Liver (tissue), 3 donors: ENCODE measurements around the gene CXXC5.

ENCODE experiments used
- ATF3 ChIP-seq: IDR thresholded peaks from 2 replicates; pipeline ENCODE4 v1.6.1; 2016; ENCODE audit warnings: antibody characterized with exemption
- EGR1 ChIP-seq, 2 donors: IDR thresholded peaks; 2 replicates each; pipeline ENCODE4 v1.6.1; 2016 to 2018; ENCODE audit warnings: antibody characterized with exemption in 2 of 2, low read depth in 2 of 2
- FOXA1 ChIP-seq: IDR thresholded peaks from 2 replicates; pipeline ENCODE4 v1.6.1; 2016; ENCODE audit warnings: antibody characterized with exemption
- JUND ChIP-seq, 2 donors: IDR thresholded peaks; 2 replicates each; pipeline ENCODE4 v1.6.1; 2016; ENCODE audit warnings: antibody characterized with exemption in 2 of 2
- RXRA ChIP-seq, 2 donors: IDR thresholded peaks; 2 replicates each; pipeline ENCODE4 v1.6.1; 2017 to 2018; ENCODE audit warnings: antibody characterized with exemption in 2 of 2, mild to moderate bottlenecking in 1 of 2
- SP1 ChIP-seq: IDR thresholded peaks from 2 replicates; pipeline ENCODE4 v1.6.1; 2018; ENCODE audit warnings: antibody characterized with exemption, mild to moderate bottlenecking
- TAF1 ChIP-seq: conservative IDR thresholded peaks from 2 replicates; pipeline ENCODE4 v1.6.1; 2016; ENCODE audit warnings: antibody characterized with exemption, mild to moderate bottlenecking
- YY1 ChIP-seq: IDR thresholded peaks from 2 replicates; pipeline ENCODE4 v1.6.1; 2016; ENCODE audit warnings: antibody characterized with exemption, mild to moderate bottlenecking
- TF ChIP-seq, protein P1 (sequence below): fragments of 150-350 bp; IDR thresholded peaks from 2 replicates; pipeline ENCODE4 v1.5.1; 2017; ENCODE audit warnings: improper control_type of control experiment, low read depth, low read length; ENCODE audit not compliant: missing input control
- TF ChIP-seq, protein P2 (sequence below): IDR thresholded peaks from 2 replicates; pipeline ENCODE4 v1.6.1; 2016; ENCODE audit warnings: antibody characterized with exemption, mild to moderate bottlenecking
- donor health status: healthy.
- donor health status: healthy.

DNA sequence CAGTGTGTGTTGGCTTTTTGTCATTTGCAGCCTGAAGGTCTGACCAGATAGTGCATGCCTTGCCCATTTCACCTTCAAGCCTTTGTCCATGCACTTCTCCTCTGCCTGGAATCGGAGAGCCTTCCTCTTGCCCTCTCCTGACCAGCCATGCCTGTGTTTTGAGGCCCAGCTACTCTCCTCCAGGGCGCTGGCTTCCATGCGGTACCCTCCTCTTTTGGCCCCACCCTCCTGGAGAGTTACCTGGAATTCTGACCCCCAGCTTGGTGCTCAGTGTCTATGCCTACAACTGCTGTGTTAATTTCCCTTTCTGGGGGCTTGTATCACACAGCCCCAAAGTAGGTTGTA lies 52.5 kb downstream of the CXXC5 start:
- no peak for TF ChIP-seq TAF1
- TF ChIP-seq, protein P1, sequence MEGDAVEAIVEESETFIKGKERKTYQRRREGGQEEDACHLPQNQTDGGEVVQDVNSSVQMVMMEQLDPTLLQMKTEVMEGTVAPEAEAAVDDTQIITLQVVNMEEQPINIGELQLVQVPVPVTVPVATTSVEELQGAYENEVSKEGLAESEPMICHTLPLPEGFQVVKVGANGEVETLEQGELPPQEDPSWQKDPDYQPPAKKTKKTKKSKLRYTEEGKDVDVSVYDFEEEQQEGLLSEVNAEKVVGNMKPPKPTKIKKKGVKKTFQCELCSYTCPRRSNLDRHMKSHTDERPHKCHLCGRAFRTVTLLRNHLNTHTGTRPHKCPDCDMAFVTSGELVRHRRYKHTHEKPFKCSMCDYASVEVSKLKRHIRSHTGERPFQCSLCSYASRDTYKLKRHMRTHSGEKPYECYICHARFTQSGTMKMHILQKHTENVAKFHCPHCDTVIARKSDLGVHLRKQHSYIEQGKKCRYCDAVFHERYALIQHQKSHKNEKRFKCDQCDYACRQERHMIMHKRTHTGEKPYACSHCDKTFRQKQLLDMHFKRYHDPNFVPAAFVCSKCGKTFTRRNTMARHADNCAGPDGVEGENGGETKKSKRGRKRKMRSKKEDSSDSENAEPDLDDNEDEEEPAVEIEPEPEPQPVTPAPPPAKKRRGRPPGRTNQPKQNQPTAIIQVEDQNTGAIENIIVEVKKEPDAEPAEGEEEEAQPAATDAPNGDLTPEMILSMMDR = no peak
- no peak for TF ChIP-seq JUND (IDR thresholded peaks at IDR 0.05)
- no peak for TF ChIP-seq SP1
- no peak for TF ChIP-seq YY1
- no peak for TF ChIP-seq FOXA1
- TF ChIP-seq, protein P2, sequence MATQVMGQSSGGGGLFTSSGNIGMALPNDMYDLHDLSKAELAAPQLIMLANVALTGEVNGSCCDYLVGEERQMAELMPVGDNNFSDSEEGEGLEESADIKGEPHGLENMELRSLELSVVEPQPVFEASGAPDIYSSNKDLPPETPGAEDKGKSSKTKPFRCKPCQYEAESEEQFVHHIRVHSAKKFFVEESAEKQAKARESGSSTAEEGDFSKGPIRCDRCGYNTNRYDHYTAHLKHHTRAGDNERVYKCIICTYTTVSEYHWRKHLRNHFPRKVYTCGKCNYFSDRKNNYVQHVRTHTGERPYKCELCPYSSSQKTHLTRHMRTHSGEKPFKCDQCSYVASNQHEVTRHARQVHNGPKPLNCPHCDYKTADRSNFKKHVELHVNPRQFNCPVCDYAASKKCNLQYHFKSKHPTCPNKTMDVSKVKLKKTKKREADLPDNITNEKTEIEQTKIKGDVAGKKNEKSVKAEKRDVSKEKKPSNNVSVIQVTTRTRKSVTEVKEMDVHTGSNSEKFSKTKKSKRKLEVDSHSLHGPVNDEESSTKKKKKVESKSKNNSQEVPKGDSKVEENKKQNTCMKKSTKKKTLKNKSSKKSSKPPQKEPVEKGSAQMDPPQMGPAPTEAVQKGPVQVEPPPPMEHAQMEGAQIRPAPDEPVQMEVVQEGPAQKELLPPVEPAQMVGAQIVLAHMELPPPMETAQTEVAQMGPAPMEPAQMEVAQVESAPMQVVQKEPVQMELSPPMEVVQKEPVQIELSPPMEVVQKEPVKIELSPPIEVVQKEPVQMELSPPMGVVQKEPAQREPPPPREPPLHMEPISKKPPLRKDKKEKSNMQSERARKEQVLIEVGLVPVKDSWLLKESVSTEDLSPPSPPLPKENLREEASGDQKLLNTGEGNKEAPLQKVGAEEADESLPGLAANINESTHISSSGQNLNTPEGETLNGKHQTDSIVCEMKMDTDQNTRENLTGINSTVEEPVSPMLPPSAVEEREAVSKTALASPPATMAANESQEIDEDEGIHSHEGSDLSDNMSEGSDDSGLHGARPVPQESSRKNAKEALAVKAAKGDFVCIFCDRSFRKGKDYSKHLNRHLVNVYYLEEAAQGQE = no peak
- TF ChIP-seq ATF3 = no peak
- TF ChIP-seq EGR1 (IDR thresholded peaks at IDR 0.05; ENCODE audit: low read depth in 2 of 2) = no peak
- TF ChIP-seq RXRA (IDR thresholded peaks at IDR 0.05) = no peak
